Omental fat pad (tissue), 4 donors: ENCODE measurements around the gene CFAP58. TPM values are rescaled to one million over a fixed set of nuclear protein-coding genes. Genes with fewer than 3 reads are reported as not detected.
A peak's percentile ranks its signal among the peaks of the same experiment; 100 is the strongest.

ENCODE experiments used
- ATAC-seq: fragments of 150-250 bp; one replicate; pipeline ENCODE4 v1.9.1; 2016; ENCODE audit warnings: mild to moderate bottlenecking, moderate library complexity; ENCODE audit not compliant: low FRiP score
- DNase-seq: peaks from one replicate; pipeline ENCODE4 v3.0.0-alpha.2; 2019; ENCODE audit warnings: low spot score
- total RNA-seq, 4 donors: library from RNA; depleted of rRNA; stranded (reverse); fragments of >200 nt; gene quantifications; one replicate each; pipeline ENCODE4 v1.1.0, GENCODE V29; 2016
- TF ChIP-seq, protein P1 (sequence below), 3 donors: fragments of 450-650 bp; IDR thresholded peaks; one replicate each; pipeline ENCODE4 v1.5.1; 2016 to 2017; ENCODE audit warnings: antibody characterized with exemption in 3 of 3, mild to moderate bottlenecking in 3 of 3, moderate library complexity in 2 of 3

CFAP58 gene
- total RNA-seq, 4 donors from 2014 or later: 0.19 to 0.95 (median 0.33) TPM

DNA sequence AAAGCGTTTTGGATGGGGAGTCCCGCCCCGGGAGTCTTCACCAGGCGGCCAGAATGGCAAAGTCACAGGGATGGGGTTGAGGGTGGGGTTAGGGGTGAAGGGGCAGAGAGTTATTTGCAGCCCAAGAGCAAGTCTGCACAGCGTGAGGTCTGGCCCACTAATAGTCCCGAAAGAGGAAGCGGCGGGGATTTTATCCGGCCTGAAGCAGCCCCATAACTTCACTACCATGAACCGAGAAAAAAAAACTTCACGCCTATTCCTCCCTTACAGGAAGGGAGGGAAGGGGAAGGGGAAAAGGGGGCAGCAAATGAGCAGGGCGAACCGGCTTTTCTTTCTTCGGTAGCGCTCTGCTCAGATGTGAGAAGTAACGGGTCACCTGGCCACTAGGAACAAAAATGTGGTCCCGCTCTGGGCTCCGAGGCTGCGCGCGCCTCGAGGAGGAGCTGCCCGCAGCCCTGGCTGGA is 16.1 kb upstream of the CFAP58 start:
- ATAC-seq: no peak
- no peak for DNase-seq
- TF ChIP-seq, protein P1, sequence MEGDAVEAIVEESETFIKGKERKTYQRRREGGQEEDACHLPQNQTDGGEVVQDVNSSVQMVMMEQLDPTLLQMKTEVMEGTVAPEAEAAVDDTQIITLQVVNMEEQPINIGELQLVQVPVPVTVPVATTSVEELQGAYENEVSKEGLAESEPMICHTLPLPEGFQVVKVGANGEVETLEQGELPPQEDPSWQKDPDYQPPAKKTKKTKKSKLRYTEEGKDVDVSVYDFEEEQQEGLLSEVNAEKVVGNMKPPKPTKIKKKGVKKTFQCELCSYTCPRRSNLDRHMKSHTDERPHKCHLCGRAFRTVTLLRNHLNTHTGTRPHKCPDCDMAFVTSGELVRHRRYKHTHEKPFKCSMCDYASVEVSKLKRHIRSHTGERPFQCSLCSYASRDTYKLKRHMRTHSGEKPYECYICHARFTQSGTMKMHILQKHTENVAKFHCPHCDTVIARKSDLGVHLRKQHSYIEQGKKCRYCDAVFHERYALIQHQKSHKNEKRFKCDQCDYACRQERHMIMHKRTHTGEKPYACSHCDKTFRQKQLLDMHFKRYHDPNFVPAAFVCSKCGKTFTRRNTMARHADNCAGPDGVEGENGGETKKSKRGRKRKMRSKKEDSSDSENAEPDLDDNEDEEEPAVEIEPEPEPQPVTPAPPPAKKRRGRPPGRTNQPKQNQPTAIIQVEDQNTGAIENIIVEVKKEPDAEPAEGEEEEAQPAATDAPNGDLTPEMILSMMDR (IDR thresholded peaks at IDR 0.05): no peak

DNA sequence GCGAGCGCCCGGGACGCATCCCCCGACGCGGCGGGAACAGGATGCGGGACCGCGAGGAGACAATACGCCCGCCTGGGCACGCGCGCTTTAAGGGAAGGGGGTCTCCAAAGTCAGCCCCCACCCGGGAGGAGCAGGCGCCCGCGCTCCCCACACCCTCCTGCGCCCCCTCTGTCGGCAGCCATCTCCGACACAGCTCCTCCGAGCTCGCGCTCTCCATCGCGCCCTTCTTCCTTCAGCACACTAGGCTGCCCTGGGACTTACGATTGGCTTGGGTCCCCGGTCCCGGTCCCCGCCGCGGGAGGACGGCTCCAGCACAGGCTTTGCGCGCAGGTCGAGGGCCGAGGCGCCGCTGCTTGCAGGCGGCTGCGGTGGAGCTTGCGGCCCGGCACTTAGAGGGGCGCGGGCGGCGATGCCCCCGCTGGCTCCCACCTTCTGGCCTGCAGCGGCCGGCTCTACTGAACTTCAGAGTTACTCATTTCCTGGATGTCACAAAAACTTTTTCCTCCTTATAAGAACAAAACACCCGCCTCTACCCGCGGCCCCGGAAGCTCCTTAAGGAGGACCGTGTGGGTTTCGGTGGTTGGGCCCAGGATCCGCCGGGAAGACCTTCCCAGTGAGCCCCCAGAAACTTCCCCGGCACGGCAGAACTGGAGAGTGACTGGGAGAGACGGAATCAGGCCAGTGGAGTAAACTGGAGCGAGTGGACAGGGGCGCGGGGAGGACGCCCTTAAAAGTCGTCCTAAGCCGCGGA is 15.5 kb upstream of the CFAP58 start, which contains the start of gene ITPRIP:
Gene ITPRIP (minus strand): TSS at position 481 of the 751 bp plus-strand sequence. CDS start 22,414 bp downstream, outside the sequence.
- DNase-seq: peak; percentile 74
- peak; percentile 77 for ATAC-seq
- TF ChIP-seq, protein P1 (IDR thresholded peaks at IDR 0.05): no peak

DNA sequence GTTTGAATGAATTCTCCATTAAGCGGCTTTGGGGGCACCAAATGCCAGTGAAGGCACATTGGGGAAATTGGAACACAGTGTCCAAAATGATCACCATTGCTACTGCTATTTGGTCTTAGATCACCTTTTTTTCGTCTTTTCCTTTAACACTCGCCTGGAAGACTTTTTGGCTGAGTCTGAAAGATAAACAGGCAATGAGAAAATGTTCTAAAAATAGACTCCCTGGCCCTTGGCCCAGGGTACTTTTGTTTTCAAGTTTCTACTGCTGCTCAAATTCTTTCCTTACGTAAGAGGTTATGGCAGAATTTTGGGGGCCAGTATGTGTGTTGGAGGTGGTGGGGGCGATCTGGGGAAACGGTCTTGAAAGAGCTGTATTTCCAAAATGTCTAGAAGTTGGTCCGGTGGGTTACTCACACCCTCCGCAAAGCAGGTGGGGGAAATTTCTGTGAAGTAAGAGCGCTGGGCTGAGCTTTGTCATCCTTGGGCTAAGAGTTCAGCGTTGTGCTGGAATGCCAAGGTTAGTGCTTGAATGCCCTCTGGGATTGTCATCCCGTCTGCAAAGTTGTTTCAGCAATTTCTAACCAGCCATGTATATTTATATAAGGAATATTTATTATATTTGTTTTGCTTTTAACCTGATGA is 14.0 kb upstream of the CFAP58 start:
- ATAC-seq: peak; percentile 83
- TF ChIP-seq, protein P1 (IDR thresholded peaks at IDR 0.05): no peak
- DNase-seq: no peak

GRCh38 chr10:104340111-104340526 is 13.5 kb upstream of the CFAP58 start:
- no peak for DNase-seq
- no peak for ATAC-seq

DNA sequence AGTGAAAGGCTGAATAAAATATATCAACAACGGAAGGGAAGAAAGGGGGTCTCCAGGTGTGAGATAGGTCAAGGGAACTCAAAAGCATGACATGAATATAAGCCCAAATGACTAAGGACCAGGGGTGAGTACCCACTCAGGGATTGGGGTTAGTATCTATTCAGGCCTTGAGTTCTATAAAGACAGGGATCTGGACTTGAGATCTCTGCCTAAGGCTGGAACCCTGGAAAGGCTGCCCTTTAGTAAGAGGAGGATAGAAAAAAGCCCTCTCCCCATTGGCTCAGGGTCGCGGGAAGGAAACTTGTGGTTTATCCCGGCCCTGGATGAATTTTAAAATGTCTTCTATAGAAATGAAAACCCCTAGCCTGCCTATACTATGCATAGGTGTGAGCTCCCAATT is 13.0 kb upstream of the CFAP58 start:
- no peak for DNase-seq
- TF ChIP-seq, protein P1 (IDR thresholded peaks at IDR 0.05): no peak
- no peak for ATAC-seq

More at GRCh38 chr10:104340111-104340526, 13.5 kb upstream of the CFAP58 start:
- TF ChIP-seq, protein P1 (IDR thresholded peaks at IDR 0.05): no peak

DNA sequence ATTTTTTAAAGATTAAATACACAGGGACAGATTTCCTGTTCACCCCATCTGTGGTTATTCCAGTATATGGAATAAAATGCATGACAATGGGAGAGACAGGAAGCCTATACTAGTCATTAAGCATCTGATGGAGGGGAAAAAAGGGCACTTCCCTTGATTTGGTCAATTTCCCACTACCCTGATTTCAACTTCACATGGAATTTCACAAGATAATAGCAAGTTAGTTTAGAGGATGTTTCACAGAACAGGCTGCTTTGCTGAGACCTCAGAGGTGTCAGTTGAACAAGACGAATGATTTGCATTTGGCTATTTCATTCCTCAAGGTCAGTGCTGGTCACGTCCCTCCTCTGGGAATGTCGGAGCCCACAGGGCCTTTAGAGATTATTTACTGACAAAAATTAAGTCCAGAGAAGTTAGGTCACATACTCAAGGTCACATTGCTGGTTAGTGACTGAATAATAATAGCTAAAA is 10.7 kb upstream of the CFAP58 start:
- TF ChIP-seq, protein P1 (IDR thresholded peaks at IDR 0.05): no peak
- no peak for DNase-seq
- no peak for ATAC-seq
